GM19193 (cell line): Measurements from ENCODE around the gene PEAK3.

Experiments used
- POLR2A ChIP-seq: IDR thresholded peaks from 4 replicates; pipeline ENCODE4 v1.6.1; 2011; ENCODE audit not compliant: insufficient read depth, insufficient read length; ENCODE audit errors: extremely low read depth

The PEAK3 gene

DNA sequence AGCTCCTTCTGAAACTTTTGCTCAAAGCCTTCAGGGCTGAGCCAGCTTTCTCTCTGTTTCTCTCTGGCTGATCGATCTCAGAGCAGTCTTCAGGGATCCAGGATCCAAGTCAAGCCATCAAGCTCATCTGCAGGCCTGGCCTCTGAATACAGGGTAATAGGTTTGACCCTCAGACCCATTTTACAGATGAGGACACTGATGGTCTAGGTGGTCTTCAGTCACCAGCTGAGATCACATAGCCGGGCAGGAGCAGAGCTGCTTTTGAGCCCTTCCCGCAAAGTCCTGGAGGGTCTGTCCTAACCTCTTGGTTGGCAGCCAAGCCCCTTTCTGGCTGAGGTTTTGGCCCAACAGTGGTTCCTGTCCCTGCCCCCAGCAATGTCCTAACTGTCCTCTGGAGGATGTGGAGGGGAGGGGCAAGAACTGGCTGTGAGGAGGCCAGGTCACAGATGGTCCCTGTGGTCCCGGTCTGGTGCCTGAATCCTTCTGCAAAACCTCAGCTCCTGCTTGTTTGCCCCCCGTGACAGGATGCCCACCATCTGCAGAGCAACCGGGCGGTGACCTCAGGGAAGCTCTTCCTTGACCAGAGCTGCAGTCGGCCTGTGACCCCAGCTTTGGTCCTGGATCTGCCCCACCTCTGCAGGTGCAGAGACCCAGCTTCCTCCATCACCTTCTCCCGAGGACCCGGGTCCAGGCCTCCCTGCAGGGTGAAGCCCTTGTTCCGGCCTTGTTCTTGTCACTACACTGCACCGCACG lies 5.8 kb upstream of the PEAK3 start:
- TF ChIP-seq POLR2A = no peak

DNA sequence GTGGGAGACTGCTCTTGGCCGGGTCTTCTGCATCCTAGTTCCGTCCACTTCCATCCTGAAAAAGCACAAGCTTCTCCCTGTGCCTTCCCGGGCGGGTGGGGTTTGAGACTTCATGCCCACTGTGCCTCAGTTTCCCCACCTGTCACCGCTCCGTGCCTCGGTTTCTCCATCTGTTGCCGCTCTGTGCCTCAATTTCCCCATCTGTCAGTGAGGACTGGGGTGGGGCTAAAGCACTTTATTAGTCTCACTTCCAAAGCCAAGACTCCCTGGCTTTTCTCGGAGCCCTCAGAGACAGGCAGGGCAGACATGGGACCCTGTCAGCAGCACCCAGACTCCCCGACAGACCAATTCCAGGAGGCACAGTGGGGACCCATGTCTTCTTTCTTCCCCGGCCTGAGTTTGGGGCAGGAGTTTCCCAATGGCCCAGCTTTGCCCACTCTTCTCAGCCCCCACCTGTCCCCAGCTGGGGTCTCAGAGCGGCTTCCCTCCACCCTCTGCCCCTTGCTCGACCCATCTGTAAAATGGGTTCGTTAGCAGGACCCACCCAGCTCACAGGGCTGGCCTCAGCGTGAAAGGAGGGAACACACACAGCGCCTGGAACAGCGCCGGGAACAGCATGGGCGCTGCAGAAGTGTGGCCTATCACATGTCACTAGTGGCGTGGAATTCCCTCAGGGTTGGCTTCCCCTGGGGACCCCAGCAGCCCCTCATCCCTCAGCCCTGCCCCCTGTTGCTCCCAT lies 4.6 kb upstream of the PEAK3 start:
- TF ChIP-seq POLR2A = no peak

DNA sequence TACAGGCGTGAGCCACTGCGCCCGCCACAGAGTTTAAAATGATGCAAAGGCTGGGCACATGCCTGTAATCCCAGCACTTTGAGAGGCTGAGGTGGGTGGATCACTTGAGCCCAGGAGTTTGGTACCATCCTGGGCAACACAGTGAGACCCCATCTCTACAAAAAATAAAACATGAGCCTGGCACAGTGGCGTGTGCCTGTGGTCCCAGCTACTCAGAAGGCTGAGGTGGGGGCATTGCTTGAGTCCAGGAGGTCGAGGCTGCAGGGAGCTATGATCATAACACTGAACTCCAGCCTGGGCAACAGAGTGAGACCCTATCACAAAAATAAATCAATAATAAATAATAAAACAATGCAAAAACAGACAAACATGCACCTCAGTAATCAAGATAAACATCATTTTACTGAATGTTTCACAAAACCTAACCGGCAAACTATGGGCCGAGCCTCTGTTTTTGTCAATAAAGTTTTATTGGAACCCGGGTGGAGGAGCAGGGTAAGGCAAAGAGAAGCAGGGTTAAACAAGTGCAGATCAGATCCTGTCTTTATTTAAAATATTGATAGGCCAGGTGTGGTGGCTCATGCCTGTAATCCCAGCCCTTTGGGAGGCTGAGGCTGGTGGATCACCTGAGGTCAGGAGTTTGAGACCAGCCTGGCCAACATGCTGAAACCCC lies 2.0 kb upstream of the PEAK3 start:
- TF ChIP-seq POLR2A = no peak

DNA sequence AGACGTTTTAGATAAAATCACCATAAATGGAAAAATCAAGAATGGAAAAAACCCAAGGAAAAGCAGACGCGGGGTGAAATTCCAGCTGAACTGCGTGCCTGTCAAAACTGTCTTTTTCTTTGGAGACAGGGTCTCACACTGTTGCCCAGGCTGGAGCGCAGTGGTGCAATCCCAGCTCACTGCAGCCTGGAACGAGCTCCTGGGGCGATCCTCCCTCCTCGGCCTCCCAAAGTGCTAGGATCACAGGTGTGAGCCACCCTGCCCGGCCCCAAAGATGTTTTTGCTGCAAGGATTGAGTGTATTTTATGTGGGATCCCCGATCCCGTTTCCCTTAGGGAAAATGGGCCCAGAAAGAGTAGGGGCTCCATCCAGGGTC lies 875 bp upstream of the PEAK3 start:
- TF ChIP-seq POLR2A = no peak

DNA sequence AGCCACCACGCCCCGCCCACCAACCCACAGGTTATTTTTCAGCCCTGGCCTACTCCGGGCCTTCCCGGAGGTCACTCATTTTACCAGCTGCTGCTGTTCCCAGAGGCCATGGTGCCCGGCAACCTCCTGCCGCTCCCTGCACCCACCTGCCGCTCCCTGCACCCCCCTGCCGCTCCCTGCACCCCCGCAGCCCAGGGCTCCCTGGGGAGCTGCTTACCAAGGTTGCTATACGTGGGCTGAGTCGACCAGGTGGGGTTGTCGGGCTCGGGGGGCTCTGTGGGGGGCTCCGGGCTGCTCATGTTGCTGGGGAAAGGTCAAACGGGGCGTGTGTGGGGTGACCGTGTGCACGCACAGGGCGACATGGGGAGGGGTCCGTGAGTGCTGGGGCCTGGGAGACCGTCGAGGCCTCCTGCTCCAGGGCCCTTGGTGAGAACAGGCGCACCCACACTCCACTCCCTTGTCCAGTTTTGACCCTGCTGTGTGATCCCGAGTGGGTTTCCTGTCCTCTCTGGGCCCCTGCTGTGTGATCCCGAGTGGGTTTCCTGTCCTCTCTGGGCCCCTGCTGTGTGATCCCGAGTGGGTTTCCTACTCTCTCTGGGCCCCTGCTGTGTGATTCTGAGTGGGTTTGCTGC lies 1.2 kb downstream of the PEAK3 start:
- no peak for TF ChIP-seq POLR2A

DNA sequence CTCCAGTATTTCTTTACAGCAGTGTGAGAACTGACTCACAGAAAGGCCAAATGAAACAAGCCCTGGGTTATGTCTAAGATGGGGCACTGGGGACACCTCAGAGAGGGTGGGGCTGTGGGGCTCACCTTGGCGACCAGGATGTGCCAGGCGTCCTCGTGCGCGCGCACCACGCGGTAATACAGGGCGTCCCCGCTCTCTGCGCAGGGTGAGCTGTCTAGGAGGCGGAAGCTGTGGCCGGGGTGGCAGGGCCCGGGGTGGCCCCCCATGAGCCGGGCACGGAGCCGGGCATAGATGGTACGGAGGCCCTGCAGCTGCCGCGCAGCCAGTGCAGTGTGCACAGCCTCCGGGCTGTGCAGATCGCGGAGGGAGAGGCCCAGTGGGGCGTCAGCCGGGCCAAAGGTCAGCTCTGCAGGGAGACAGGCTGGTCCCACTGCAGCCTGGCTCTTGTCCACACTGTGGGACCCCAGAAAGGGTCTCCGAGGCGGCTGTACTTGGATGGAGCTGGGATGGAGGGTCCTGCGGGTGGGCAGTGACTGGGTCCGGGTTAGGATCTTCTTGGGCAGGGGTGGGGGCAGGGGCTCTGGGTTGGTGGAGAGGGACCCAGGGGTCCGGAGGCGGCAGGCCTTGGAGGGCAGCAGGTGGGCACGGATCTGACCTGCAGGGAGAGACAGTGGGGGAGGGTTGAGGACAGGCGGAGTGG lies 3.4 kb downstream of the PEAK3 start:
- TF ChIP-seq POLR2A = no peak

DNA sequence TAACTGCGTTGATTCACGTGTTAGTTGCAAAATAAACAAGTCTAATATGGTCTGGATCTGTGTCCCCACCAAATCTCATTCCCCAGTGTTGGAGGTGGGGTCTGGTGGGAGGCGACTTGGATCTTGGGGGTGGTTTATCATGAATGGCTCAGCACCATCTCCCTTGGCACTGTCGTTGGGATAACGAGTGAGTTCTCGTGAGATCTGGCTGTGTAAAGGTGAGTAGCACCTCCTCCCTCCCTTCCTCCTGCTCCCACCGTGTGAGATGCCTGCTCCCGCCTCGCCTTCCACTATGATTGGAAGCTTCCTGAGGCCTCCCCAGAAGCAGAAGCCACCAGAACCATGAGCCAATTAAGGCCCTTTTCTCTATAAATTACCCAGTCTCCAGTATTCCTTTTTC lies 4.8 kb downstream of the PEAK3 start:
- no peak for TF ChIP-seq POLR2A

DNA sequence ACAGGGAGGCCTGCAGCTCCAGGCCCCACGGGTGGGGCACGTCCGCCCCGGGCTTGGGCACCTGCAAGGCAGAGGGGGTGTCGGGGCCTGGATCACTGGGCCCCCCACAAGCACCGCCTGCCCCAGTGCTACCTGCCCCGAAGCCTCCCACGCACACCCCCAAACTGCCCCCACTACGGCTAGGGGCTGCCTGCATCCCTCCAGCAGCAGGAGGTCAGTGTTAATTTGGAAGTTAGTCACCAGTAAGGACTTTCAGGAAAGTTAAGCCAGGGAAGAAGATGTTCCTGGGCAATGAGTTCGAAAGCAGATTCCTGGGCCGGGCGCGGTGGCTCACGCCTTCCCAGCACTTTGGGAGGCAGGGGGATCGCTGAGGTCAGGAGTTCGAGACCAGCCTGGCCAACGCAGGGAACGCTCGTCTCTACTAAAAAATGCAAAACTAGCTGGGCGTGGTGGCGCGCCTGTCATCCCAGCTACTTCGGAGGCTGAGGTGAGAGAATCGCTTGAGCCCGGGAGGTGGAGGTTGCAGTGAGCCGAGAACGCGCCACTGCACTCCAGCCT lies 5.5 kb downstream of the PEAK3 start:
- peak; percentile 5 for TF ChIP-seq POLR2A

DNA sequence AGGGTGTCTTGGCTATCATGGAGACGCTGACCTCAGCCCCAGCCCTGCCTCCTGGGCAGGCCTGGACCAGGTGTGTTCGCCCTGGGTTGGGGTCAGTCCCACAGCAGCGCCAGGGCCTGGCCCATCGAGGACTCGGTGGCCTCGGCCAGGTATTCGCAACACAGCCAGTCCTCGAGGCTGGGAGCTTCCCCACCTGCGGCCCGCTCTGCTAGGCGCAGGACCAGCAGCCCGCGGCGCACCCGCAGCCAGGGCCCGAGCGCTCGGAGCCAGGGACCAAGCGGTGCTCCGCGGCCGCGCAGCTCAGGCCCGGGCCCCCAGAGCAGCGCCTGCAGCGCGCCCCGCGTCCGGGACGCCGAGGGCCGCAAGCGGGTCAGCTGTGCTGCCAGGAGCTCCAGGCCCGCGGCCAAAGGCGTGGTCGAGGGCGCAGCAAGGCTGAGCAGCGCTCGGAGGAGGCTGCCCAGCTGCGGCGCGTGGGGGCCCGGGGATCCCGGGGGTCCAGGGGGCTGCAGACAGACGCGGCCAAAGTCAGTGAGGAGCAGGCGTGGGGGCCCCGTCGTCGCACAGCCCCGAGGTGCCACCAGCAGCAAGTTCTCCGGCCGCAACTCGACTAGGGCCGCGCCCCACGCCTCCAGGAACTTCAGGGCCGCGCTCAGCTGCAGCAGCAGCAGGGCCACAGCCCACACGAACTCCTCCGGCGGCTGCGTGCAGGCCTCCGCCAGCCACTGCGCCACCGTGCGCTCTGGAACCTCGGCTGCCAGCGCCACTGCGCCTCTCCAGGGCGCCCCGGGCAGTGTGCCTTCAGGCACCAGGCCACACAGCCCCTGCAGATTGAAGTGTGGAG lies 6.2 kb downstream of the PEAK3 start:
- TF ChIP-seq POLR2A = no peak

DNA sequence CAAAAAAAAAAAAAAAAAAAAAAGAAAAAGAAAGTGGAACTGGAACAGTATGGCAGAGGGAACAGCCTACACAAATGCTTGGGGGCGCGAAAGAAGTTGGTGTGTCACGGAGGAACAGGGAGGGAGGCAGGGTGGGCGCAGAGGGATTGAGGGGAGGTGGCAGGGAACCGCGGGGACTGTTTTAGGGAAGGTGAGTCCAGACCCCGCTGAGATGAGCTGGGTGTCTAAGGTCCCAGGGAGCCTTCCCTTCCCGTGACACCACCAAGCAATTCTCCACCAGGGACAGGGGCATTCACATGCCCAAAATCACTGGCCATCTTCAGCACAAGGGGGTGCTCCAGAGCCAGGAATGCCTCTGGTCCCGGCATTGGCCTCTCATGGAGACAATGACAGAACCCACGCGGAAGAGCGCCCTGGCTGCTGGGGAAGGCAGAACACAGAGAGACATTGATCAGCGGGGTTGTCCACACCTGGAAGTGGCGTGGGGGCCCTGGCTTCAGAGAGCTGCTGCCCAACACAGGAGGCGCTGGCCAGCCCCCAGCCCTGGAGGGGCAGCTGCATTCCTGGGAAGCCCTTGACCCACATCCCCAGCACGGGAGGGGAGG lies 6.9 kb downstream of the PEAK3 start:
- TF ChIP-seq POLR2A = no peak

DNA sequence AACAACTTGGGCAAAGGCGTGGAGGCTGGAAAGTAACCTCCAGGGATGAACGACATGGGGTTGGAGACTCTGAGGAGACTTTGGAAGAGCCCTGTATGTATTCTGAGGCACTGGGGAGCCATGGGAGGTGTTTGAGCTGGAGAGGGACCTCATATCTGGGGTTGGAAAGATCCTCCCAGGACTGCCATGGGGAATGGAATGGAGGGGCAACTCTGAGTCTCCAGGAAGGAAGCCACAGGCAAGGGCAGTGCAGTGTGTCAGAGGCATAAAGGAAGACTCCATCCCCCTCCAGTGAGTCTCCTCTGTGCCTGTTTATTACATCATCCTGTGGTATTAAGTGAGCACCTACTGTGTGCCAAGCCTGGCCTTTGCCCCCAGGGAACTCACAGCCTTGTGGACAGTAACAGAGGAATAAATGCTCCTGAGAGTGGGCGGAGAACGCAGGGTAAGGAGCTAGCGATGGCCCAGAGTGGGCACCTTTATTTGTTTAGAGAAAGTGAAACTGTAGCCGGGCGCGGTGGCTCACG lies 7.7 kb downstream of the PEAK3 start:
- TF ChIP-seq POLR2A = no peak

DNA sequence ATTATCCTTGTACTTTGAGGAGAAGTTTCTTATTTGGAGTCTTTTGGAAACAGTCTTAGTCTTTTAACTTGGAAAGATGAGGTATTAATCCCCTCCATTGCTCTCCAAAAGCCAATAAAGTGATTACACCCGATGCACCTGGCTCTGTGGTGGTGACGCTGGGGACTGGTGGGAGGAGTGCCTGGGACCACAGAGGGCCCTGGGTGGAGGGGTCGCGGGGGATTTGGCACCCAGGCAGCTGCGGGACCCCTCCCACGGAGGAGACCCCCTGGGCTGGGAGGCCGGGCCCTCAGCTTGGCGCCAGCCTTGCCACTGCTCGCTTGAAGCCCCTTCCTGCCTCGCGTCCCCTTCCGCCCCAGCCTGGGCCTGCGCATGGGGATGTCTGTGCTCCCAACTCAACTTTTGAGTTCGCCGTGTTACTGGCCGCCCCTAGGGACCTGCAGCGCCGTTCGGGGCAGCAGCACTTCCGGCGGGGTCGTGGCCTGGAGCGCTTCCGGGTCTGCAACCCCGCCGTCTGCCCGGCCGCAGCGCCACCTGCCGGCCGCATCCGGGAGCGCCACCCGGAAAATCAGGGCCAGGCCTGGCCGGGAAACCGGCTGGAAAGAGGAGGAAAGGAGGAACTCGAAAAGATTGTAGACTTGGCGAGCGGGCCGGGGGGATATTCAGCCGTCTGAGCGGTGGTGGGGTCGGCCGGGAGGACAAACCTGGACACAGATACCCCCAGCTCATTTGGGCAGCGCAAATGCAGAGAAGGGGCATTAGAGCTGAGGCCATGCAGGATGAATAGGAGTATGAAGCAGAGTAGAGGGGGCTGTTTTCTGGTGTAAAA lies 8.4 kb downstream of the PEAK3 start:
- peak; percentile 40 for TF ChIP-seq POLR2A
